Vagina (tissue), 2 donors: Measurements from ENCODE around the gene LPIN2.

Source experiments
- CTCF ChIP-seq, 3 experiments: fragments of 450-650 bp in 2 of 3; fragments of 200-600 bp in 1 of 3; sonication (generic) in 1 of 3; IDR thresholded peaks; one replicate each; pipeline ENCODE4 v1.5.1; 2017 to 2019; ENCODE audit warnings: antibody characterized with exemption in 3 of 3, mild to moderate bottlenecking in 2 of 3, moderate library complexity in 2 of 3
- POLR2A ChIP-seq, 2 donors: fragments of 450-650 bp; IDR thresholded peaks; one replicate each; pipeline ENCODE4 v1.6.1; 2017; ENCODE audit warnings: antibody characterized with exemption in 2 of 2, mild to moderate bottlenecking in 2 of 2, moderate library complexity in 2 of 2
- POLR2AphosphoS5 ChIP-seq, 2 donors: sonication (generic); formaldehyde crosslinking; IDR thresholded peaks; one replicate each; pipeline ENCODE4 v1.9.0; 2017; ENCODE audit warnings: antibody characterized with exemption in 2 of 2, mild to moderate bottlenecking in 2 of 2, low read depth in 1 of 2; ENCODE audit not compliant: insufficient read depth in 1 of 2

GRCh38 chr18:2998644-2999043, 14.3 kb downstream of the LPIN2 start:
- TF ChIP-seq CTCF (IDR thresholded peaks at IDR 0.05) (no peak), POLR2AphosphoS5 (IDR thresholded peaks at IDR 0.05; ENCODE audit: insufficient read depth in 1 of 2, low read depth in 1 of 2) (no peak), POLR2A (IDR thresholded peaks at IDR 0.05) (no peak)
